Adrenal gland (tissue), 12 donors: ENCODE data around the gene NUP210. TPM values are rescaled to one million over a fixed set of nuclear protein-coding genes. Genes with fewer than 3 reads are reported as not detected.

ENCODE experiments used
- DNase-seq, 7 donors: peaks; one replicate each; pipeline ENCODE4 v3.0.0-alpha.2; 2019 to 2020
- H3K27ac ChIP-seq, 5 donors: fragments of 200-600 bp; sonication (generic) in 4 of 5; 1 replicate in 3 of 5; 2 replicates in 2 of 5; pipeline versions ENCODE4 v1.5.1 to v1.8.0; 2016 to 2020; ENCODE audit warnings: mild to moderate bottlenecking in 1 of 5
- H3K27me3 ChIP-seq: fragments of 200-600 bp; 2 replicates; pipeline ENCODE4 v1.8.0; 2021
- H3K36me3 ChIP-seq, 2 donors: fragments of 200-600 bp; replicated peaks in 1 of 2; 1 replicate in 1 of 2; 2 replicates in 1 of 2; pipeline versions ENCODE4 v1.5.1 to v1.8.0; 2018 to 2022
- H3K4me1 ChIP-seq, 2 donors: fragments of 200-600 bp; replicated peaks in 1 of 2; 1 replicate in 1 of 2; 2 replicates in 1 of 2; pipeline versions ENCODE4 v1.5.1 to v1.8.0; 2018 to 2021
- H3K4me3 ChIP-seq, 4 donors: fragments of 200-600 bp; sonication (generic) in 3 of 4; one replicate each; pipeline ENCODE4 v1.5.1; 2016 to 2018
- H3K9me3 ChIP-seq, 3 donors: fragments of 200-600 bp; sonication (generic) in 1 of 3; replicated peaks in 1 of 3; 1 replicate in 2 of 3; 2 replicates in 1 of 3; pipeline versions ENCODE4 v1.5.1 to v1.8.0; 2016 to 2021
- CTCF ChIP-seq, 6 experiments: fragments of 450-650 bp in 4 of 6; fragments of 200-600 bp in 2 of 6; sonication (generic) in 1 of 6; IDR thresholded peaks; 1 replicate in 5 of 6; 2 replicates in 1 of 6; pipeline versions ENCODE4 v1.5.1 to v1.8.0; 2016 to 2021; ENCODE audit warnings: antibody characterized with exemption in 6 of 6, mild to moderate bottlenecking in 2 of 6, moderate library complexity in 1 of 6
- POLR2A ChIP-seq, 2 donors: fragments of 450-650 bp; IDR thresholded peaks; one replicate each; pipeline ENCODE4 v1.6.1; 2017; ENCODE audit warnings: antibody characterized with exemption in 2 of 2, mild to moderate bottlenecking in 2 of 2, moderate library complexity in 1 of 2
- WGBS, 4 donors: extraction: QIAGEN DNeasy Blood & Tissue Kit in 2 of 4; methylation state at CpG; one replicate each; pipeline versions ENCODE4 v1.1.5 to v1.1.7; 2013 to 2017; 5-methylcytosine and 5-hydroxymethylcytosine counted together
- intact Hi-C, 2 donors: fragments of 100-400 bp; cut with DNase I; formaldehyde crosslinking; loops; one replicate each; pipeline versions ENCODE4 v1.14.1 to v1.15.0; 2022 to 2023
- polyA plus RNA-seq, 3 donors: library from polyadenylated mRNA; stranded (reverse); fragments of 200-250 nt in 2 of 3; fragments of 350-450 nt in 1 of 3; fragmentation: Illumina TruSeq in 1 of 3; extraction: RNeasy Lipid Tissue Mini Kit (QIAGEN cat#74804) in 1 of 3; gene quantifications; one replicate each; pipeline ENCODE4 v1.2.3, GENCODE V29; 2013 to 2014
- total RNA-seq, 9 donors: library from RNA; depleted of rRNA in 4 of 9; stranded (reverse); fragments of >200 nt in 4 of 9; fragments of 120-200 nt in 1 of 9; fragmentation: NEBNext Ultra II Directional in 1 of 9; extraction: Animal tissue kit (Norgen Biotek cat#: 25700) in 1 of 9; gene quantifications; one replicate each; pipeline versions ENCODE4 v1.1.0 to v1.2.4, GENCODE V29; 2013 to 2023
- donor health status: healthy with polysubstance abuse.
- donor health status: Bipolar disorder and iron deficiency.
- donor health status: DM: yes; HTN: yes; CAD: no.
- donor health status: DM: no; HTN: no; CAD: no.
- donor health status: DM: no; HTN: no; CAD: no.
- donor health status: DM: yes; HTN: yes; CAD: no.

The NUP210 gene
- total and polyA plus RNA-seq, 12 donors, result 3.0 to 15.8 (median 8.6) TPM

DNA sequence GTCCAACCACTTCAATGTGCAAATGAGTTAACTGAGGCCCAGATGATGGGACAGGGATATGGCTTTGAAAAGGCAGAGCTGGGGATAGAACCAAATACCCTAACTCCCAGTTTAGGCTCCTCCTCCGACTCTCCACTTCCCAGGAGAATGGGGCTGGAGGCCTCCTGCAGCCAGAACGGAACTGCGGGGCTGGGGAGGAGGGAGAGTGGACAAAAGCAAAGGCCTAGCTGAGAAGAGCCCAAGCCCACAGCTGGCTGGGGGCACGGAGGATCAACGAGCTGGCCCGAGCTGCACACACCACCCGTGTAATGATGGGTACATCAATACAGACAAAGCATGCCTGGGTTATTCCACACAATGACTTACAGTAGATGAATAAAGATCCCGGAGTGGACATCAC, 74.8 kb downstream of the NUP210 start:
- H3K4me3 ChIP-seq, result no peak overlapping the region
- H3K9me3 ChIP-seq, result no peaks in the 10 kb centered on the region
- no peak overlapping the region for H3K27ac ChIP-seq
- 88 to 98% (median 95%) methylated on average over 8 of the region's 8 CpGs for WGBS, 4 donors
- no peak for DNase-seq
- intact Hi-C loops, result no loop called here
- no peaks in the 10 kb centered on the region for H3K27me3 ChIP-seq
- no peaks in the 10 kb centered on the region for H3K36me3 ChIP-seq
- no peaks in the 10 kb centered on the region for H3K4me1 ChIP-seq
- TF ChIP-seq POLR2A (IDR thresholded peaks at IDR 0.05), result no peak
- no peak for TF ChIP-seq CTCF (IDR thresholded peaks at IDR 0.05)

DNA sequence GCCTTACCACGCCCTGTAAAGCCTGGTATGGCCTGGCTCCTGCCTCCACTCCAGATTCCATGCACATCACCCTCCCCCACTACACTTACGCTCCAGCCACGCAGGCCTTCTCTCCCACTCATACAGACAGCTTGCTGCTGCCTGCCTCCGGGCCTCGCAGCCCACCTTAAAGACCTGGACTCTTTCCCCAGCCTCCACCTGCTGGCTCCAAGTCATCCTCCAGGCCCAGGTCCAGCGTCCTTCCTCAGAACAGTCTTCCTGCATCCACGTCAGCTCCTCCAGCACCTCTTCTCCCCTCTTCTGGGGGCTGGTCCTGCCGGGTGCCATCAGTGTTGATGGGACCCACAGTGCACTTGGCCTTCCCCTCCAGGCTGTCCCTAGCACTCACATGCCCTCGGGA, 75.5 kb downstream of the NUP210 start:
- H3K4me1 ChIP-seq, result no peaks in the 10 kb centered on the region
- 91 to 99% (median 94%) methylated on average over 9 of the region's 9 CpGs for WGBS, 4 donors
- H3K27me3 ChIP-seq, result no peaks in the 10 kb centered on the region
- intact Hi-C loops, result no loop called here
- H3K9me3 ChIP-seq, result no peaks in the 10 kb centered on the region
- no peak for TF ChIP-seq CTCF (IDR thresholded peaks at IDR 0.05)
- TF ChIP-seq POLR2A (IDR thresholded peaks at IDR 0.05), result no peak
- H3K4me3 ChIP-seq, result no peak overlapping the region
- no peaks in the 10 kb centered on the region for H3K36me3 ChIP-seq
- H3K27ac ChIP-seq, result no peak overlapping the region
- DNase-seq, result no peak

DNA sequence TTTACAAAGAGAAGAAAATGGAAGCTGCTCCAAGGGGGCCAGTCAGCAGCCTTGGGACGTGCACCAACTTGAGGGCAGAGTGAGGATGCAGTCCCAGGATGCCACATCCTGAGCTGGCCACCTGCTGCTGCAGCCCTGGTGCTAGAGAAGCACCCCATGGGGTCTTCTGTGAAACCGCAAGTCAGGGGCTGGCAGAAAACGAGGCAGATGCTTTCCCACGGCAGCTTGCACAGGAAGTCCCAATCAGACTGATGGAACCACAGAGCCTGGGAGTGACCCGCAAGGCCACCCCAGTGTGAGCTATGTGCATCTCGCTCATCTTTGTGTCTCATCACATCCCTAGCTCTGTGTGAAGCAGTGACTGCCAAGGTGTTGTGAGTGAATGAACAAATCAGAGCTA, 76.5 kb downstream of the NUP210 start:
- intact Hi-C loops, result no loop called here
- H3K4me3 ChIP-seq, result no peak overlapping the region
- TF ChIP-seq CTCF (IDR thresholded peaks at IDR 0.05) (no peak), POLR2A (IDR thresholded peaks at IDR 0.05) (no peak)
- H3K36me3 ChIP-seq, result no peaks in the 10 kb centered on the region
- H3K9me3 ChIP-seq, result no peaks in the 10 kb centered on the region
- H3K27me3 ChIP-seq, result no peaks in the 10 kb centered on the region
- DNase-seq, result no peak
- H3K27ac ChIP-seq, result no peak overlapping the region
- 78 to 98% (median 89%) methylated on average over 3 to 6 of the region's 6 CpGs for WGBS, 4 donors
- no peaks in the 10 kb centered on the region for H3K4me1 ChIP-seq

DNA sequence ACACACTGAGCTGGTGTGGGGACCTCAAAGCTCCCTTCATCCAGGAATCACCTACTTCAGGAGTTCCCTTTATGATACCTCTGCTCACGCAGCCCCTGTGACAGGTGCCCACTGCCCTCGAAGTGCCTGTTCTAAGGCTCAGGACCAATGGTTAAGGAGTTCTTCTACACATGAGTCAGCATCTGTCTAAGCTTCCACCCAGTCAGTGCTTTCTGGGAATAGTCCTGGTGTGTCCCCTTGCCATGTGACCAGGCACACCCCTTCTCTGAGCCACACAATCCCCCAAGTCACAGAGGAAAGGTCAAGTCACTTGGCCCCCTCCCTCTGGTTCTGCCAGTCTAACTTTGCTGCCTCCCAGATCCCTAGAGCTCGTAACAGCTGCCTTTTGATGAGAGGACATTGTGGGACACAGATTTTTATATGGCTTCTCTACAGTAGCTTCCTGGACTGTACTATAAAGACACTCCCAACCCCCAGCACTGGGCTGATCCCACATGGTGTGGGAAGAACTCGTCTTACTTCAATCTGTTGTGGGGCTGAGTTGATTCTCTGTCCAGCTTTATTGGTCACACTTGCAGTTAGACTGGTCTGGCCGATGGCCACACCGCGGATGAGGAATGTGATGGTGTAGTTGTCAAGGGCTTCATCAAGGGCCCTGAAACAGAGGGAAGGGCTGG, 78.8 kb downstream of the NUP210 start:
- H3K36me3 ChIP-seq, result no peaks in the 10 kb centered on the region
- intact Hi-C loops, result no loop called here
- WGBS, 4 donors, result 87 to 97% (median 94%) methylated on average over 5 to 7 of the region's 7 CpGs

More for the DNA sequence above, 78.8 kb downstream of the NUP210 start:
- Histone ChIP-seq H3K4me1 (no peaks in the 10 kb centered on the region), H3K9me3 (no peaks in the 10 kb centered on the region), H3K4me3 (no peak overlapping the region), H3K27me3 (no peaks in the 10 kb centered on the region), H3K27ac (no peak overlapping the region)
- TF ChIP-seq POLR2A (IDR thresholded peaks at IDR 0.05) (no peak), CTCF (IDR thresholded peaks at IDR 0.05) (no peak)
- DNase-seq, result no peak
